WTC11 (cell line): Measurements from ENCODE around the gene STOM. TPM values are rescaled to one million over a fixed set of nuclear protein-coding genes. Genes with fewer than 3 reads are reported as not detected.
A peak's percentile ranks its signal among the peaks of the same experiment; 100 is the strongest.

Experiments
- ATAC-seq: fragments of 200-7000 bp; cut with Tn5 transposase; 2 replicates; pipeline ENCODE4 v1.10.0; 2021; ENCODE audit warnings: mild to moderate bottlenecking, moderate library complexity
- CTCF ChIA-PET: fragments of 300-600 bp; sonication (Branson Sonifier 250); formaldehyde crosslinking; loops from one replicate; lab custom pipeline; 2021; ENCODE audit warnings: antibody characterized with exemption; lab: Charles Lee
- POLR2A ChIA-PET: fragments of 350-600 bp; sonication (Branson Sonifier 250); formaldehyde crosslinking; loops from one replicate; lab custom pipeline; 2021; ENCODE audit warnings: antibody characterized with exemption; lab: Charles Lee
- DNase-seq: peaks from one replicate; pipeline ENCODE4 v3.0.0; 2021; ENCODE audit warnings: low spot score
- H3K27ac Mint-ChIP-seq: 2 replicates; pipeline ENCODE4 v1.8.0; 2021; ENCODE audit warnings: mixed read lengths
- H3K27me3 Mint-ChIP-seq: 2 replicates; pipeline ENCODE4 v1.8.0; 2021; ENCODE audit warnings: low read depth, mild to moderate bottlenecking, moderate library complexity, mixed read lengths
- H3K36me3 Mint-ChIP-seq: 2 replicates; pipeline ENCODE4 v1.8.0; 2021; ENCODE audit warnings: mixed read lengths
- H3K4me1 Mint-ChIP-seq: 2 replicates; pipeline ENCODE4 v1.8.0; 2022; ENCODE audit warnings: mixed read lengths
- H3K4me3 Mint-ChIP-seq: 2 replicates; pipeline ENCODE4 v1.8.0; 2021; ENCODE audit warnings: mild to moderate bottlenecking, moderate library complexity, mixed read lengths
- H3K9me3 Mint-ChIP-seq: 2 replicates; pipeline ENCODE4 v1.8.0; 2021; ENCODE audit warnings: mixed read lengths
- ATF6 ChIP-seq: sonication (generic); formaldehyde crosslinking; IDR thresholded peaks from 2 replicates; pipeline ENCODE4 v1.8.1; 2023; ENCODE audit warnings: mild to moderate bottlenecking, missing genetic modification reagents
- CBFB ChIP-seq: sonication (generic); formaldehyde crosslinking; IDR thresholded peaks from 2 replicates; pipeline ENCODE4 v1.8.1; 2022; ENCODE audit warnings: mild to moderate bottlenecking, low read depth, missing genetic modification reagents
- CREB1 ChIP-seq: sonication (generic); formaldehyde crosslinking; IDR thresholded peaks from 2 replicates; pipeline ENCODE4 v1.8.0; 2023; ENCODE audit warnings: mild to moderate bottlenecking, missing genetic modification reagents
- CREM ChIP-seq: sonication (generic); formaldehyde crosslinking; IDR thresholded peaks from 2 replicates; pipeline ENCODE4 v1.8.1; 2022; ENCODE audit warnings: mild to moderate bottlenecking, missing genetic modification reagents, moderate library complexity
- HMGA2 ChIP-seq: fragments of 250-450 bp; sonication (Bioruptor Pico); IDR thresholded peaks from 2 replicates; pipeline ENCODE4 v1.4.0; 2021; ENCODE audit warnings: mild to moderate bottlenecking, moderate library complexity
- MAX ChIP-seq: sonication (generic); formaldehyde crosslinking; IDR thresholded peaks from 2 replicates; pipeline ENCODE4 v1.8.0; 2022; ENCODE audit warnings: mild to moderate bottlenecking, missing genetic modification reagents
- MYBL2 ChIP-seq: sonication (generic); formaldehyde crosslinking; IDR thresholded peaks from 2 replicates; pipeline ENCODE4 v1.8.1; 2023; ENCODE audit warnings: mild to moderate bottlenecking, moderate library complexity, missing genetic modification reagents
- NFE2L1 ChIP-seq: sonication (generic); formaldehyde crosslinking; IDR thresholded peaks from 2 replicates; pipeline ENCODE4 v1.8.1; 2023; ENCODE audit warnings: missing genetic modification reagents
- PRDM15 ChIP-seq: sonication (generic); formaldehyde crosslinking; IDR thresholded peaks from 2 replicates; pipeline ENCODE4 v1.8.0; 2022; ENCODE audit warnings: missing genetic modification reagents
- RORB ChIP-seq: fragments of 250-450 bp; sonication (Bioruptor Pico); IDR thresholded peaks from 2 replicates; pipeline ENCODE4 v1.9.0; 2021; ENCODE audit warnings: mild to moderate bottlenecking
- SMAD3 ChIP-seq: sonication (generic); formaldehyde crosslinking; IDR thresholded peaks from 2 replicates; pipeline ENCODE4 v1.8.0; 2022; ENCODE audit warnings: missing genetic modification reagents, mild to moderate bottlenecking, borderline replicate concordance
- SMAD4 ChIP-seq: sonication (generic); formaldehyde crosslinking; IDR thresholded peaks from 2 replicates; pipeline ENCODE4 v1.8.0; 2022; ENCODE audit warnings: mild to moderate bottlenecking, missing genetic modification reagents
- TEAD4 ChIP-seq: sonication (generic); formaldehyde crosslinking; IDR thresholded peaks from 2 replicates; pipeline ENCODE4 v1.8.0; 2022; ENCODE audit warnings: mild to moderate bottlenecking, missing genetic modification reagents
- USF1 ChIP-seq: sonication (generic); formaldehyde crosslinking; IDR thresholded peaks from 2 replicates; pipeline ENCODE4 v1.8.0; 2022; ENCODE audit warnings: mild to moderate bottlenecking, missing genetic modification reagents
- ZNF232 ChIP-seq: sonication (generic); formaldehyde crosslinking; IDR thresholded peaks from 2 replicates; pipeline ENCODE4 v1.8.0; 2022; ENCODE audit warnings: mild to moderate bottlenecking, missing genetic modification reagents
- ZNF263 ChIP-seq: sonication (generic); formaldehyde crosslinking; IDR thresholded peaks from 2 replicates; pipeline ENCODE4 v1.8.1; 2022; ENCODE audit warnings: low read depth, mild to moderate bottlenecking, moderate library complexity, missing genetic modification reagents
- ZNF317 ChIP-seq: sonication (generic); formaldehyde crosslinking; IDR thresholded peaks from 2 replicates; pipeline ENCODE4 v1.8.1; 2023; ENCODE audit warnings: low read depth, mild to moderate bottlenecking, moderate library complexity, missing genetic modification reagents, borderline replicate concordance
- ZNF423 ChIP-seq: fragments of 250-450 bp; sonication (Bioruptor Pico); IDR thresholded peaks from 2 replicates; pipeline ENCODE4 v2.1.2; 2022; ENCODE audit warnings: mild to moderate bottlenecking, moderate library complexity
- ZNF425 ChIP-seq: fragments of 250-450 bp; sonication (Bioruptor Pico); conservative IDR thresholded peaks from 2 replicates; pipeline ENCODE4 v1.9.0; 2021; ENCODE audit warnings: mild to moderate bottlenecking
- ZNF671 ChIP-seq: fragments of 250-450 bp; sonication (Bioruptor Pico); IDR thresholded peaks from 2 replicates; pipeline ENCODE4 v1.8.0; 2021; ENCODE audit warnings: mild to moderate bottlenecking
- total RNA-seq: library from RNA; stranded (reverse); gene quantifications from 3 replicates; pipeline ENCODE4 v1.2.3, GENCODE V29; 2021

Gene STOM
- total RNA-seq, 1 experiment from 2014 or later: 32.9 TPM

- H3K4me1 Mint-ChIP-seq: peaks cover 23% of the 10 kb centered on the region
- no peaks in the 10 kb centered on the region for H3K36me3 Mint-ChIP-seq
- peak overlapping the region; percentile 44; the same call in 1 of the 2 replicates for H3K4me3 Mint-ChIP-seq
- TF ChIP-seq CREB1 (CRISPR knock-in tag): no peak
- TF ChIP-seq PRDM15 (CRISPR knock-in tag): peak; percentile 75
- ChIA-PET POLR2A (no interaction called here), CTCF (interaction anchor here (0.5 to 1.9 kb wide), 7 partner anchors 11 to 373 kb away, joined by 3 to 10 read pairs (median 6); no protein-coding TSS in a partner anchor)
- no peaks in the 10 kb centered on the region for H3K27me3 Mint-ChIP-seq
- no peak for DNase-seq
- ATAC-seq: peak; percentile 82
- no peaks in the 10 kb centered on the region for H3K9me3 Mint-ChIP-seq
- H3K27ac Mint-ChIP-seq: peak overlapping the region; percentile 58
These were observed 16.6 kb upstream of the STOM start for GRCh38 chr9:121386442-121387175.

GRCh38 chr9:121383715-121384114 lies 13.7 kb upstream of the STOM start:
- peak overlapping the region; percentile 16; the same call in 1 of the 2 replicates for H3K27ac Mint-ChIP-seq
- no peak for TF ChIP-seq ZNF317
- no peak for TF ChIP-seq NFE2L1 (CRISPR knock-in tag)
- TF ChIP-seq MYBL2: no peak
- no peak for TF ChIP-seq ZNF423 (CRISPR knock-in tag)
- no peak for TF ChIP-seq MAX (CRISPR knock-in tag)
- no peak for TF ChIP-seq TEAD4 (CRISPR knock-in tag)
- TF ChIP-seq ZNF671 (CRISPR knock-in tag): no peak
- no peak for TF ChIP-seq CREM (CRISPR knock-in tag)
- no peak for TF ChIP-seq USF1
- TF ChIP-seq ZNF425: no peak
- TF ChIP-seq SMAD3 (CRISPR knock-in tag): no peak
- TF ChIP-seq HMGA2 (CRISPR knock-in tag): no peak
- no peak for TF ChIP-seq ZNF232 (CRISPR knock-in tag)
- no peak for TF ChIP-seq SMAD4 (CRISPR knock-in tag)
- no peak for TF ChIP-seq RORB
- TF ChIP-seq ATF6: no peak
- no peak for TF ChIP-seq ZNF263 (CRISPR knock-in tag)
- TF ChIP-seq CBFB: no peak
- TF ChIP-seq, all 79 proteins: peak for 0
- Mint-ChIP-seq H3K4me3 (no peak overlapping the region), H3K27me3 (no peaks in the 10 kb centered on the region), H3K4me1 (peaks cover 23% of the 10 kb centered on the region), H3K9me3 (no peaks in the 10 kb centered on the region), H3K36me3 (no peaks in the 10 kb centered on the region)
- POLR2A ChIA-PET: interaction anchor here (0.6 kb wide), 1 partner anchor 15 kb away, joined by 7 read pairs; no protein-coding TSS in a partner anchor
- ATAC-seq (no peak), DNase-seq (no peak)
- CTCF ChIA-PET: no interaction called here
